Stimulated activated naive B cell treated with anti-CD40 and anti-IgM and Interleukin-4, amounts not matched to agents 10 μg/mL and 1 μg/mL and 100 μg/mL, for 72 hours (primary cell): ENCODE results near the gene ARID3B.
"Not testable (repeated sequence)": the region's sequence is repeated elsewhere in the genome, so short reads cannot be mapped to it uniquely, and the experiment has no call there.

Source experiments
- ATAC-seq, 2 donors: fragments of 150-1000 bp; cut with Tn5 transposase; replicated peaks; 2 replicates each; pipeline ENCODE4 v1.10.0; 2021; ENCODE audit warnings: moderate library complexity in 1 of 2
- DNase-seq: peaks from one replicate; pipeline ENCODE4 v3.0.0; 2021
- H3K27ac Mint-ChIP-seq: one replicate; pipeline ENCODE4 v1.8.0; 2022; ENCODE audit warnings: mild to moderate bottlenecking, mixed read lengths
- H3K27me3 Mint-ChIP-seq, 2 donors: one replicate each; pipeline ENCODE4 v1.8.0; 2022; ENCODE audit warnings: mixed read lengths in 2 of 2
- H3K36me3 Mint-ChIP-seq, 2 donors: one replicate each; pipeline ENCODE4 v1.8.0; 2022; ENCODE audit warnings: mixed read lengths in 2 of 2, mild to moderate bottlenecking in 1 of 2
- H3K4me1 Mint-ChIP-seq, 2 donors: one replicate each; pipeline ENCODE4 v1.8.0; 2022; ENCODE audit warnings: mixed read lengths in 2 of 2, mild to moderate bottlenecking in 1 of 2
- H3K4me3 Mint-ChIP-seq, 2 donors: one replicate each; pipeline ENCODE4 v1.8.0; 2022; ENCODE audit warnings: mild to moderate bottlenecking in 2 of 2, mixed read lengths in 2 of 2, moderate library complexity in 1 of 2
- H3K9me3 Mint-ChIP-seq, 2 donors: one replicate each; pipeline ENCODE4 v1.8.0; 2022; ENCODE audit warnings: mixed read lengths in 2 of 2, mild to moderate bottlenecking in 1 of 2

ARID3B gene

DNA sequence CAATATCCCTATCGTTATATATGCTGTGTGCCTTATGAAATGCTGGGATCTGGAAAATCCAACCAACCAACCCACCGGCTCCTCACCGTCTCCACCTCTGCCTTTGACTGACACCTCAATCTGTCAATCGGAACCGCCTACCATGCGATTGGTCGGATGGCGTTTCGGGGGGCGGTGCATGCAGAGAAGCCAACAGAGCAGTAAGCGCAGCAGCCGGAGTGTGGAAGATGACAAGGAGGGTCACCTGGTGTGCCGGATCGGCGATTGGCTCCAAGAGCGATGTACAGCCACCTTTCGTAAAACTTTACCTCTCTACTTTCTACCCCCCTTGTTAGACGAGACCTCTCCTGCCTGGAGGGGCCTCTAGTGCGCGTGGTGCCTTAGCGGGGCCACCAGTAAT, 80.9 kb downstream of the ARID3B start:
- no peaks in the 10 kb centered on the region for H3K9me3 Mint-ChIP-seq
- ATAC-seq (no peak), DNase-seq (no peak)
- H3K36me3 Mint-ChIP-seq, result peaks cover 33 to 74% of the 10 kb centered on the region in 2 donors
- peak overlapping the region; percentile 31 for H3K27ac Mint-ChIP-seq
- H3K4me1 Mint-ChIP-seq, result peaks cover 55 to 83% of the 10 kb centered on the region in 2 donors
- H3K27me3 Mint-ChIP-seq, result no peaks in the 10 kb centered on the region
- no peak overlapping the region for H3K4me3 Mint-ChIP-seq

DNA sequence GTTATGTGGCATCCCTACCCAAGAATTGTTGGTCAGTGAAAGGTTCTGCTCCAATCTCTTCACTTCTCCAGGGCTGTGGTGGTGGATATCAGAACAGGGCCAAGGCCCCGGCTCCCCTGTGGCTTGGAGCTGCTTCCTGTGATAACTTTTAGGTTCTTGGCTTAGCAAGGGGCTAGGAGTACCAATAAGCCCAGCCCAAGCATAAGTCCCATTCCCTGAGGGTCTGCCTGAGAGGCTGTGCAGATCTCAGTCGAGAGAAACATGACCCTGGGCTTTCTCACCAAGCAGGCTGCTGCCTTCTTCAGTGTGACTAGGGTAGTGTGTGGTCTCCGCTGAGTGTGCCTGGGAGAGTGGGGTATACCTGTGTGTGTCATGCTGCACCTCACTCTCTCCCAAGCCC, 81.7 kb downstream of the ARID3B start:
- H3K27me3 Mint-ChIP-seq, result no peaks in the 10 kb centered on the region
- no peak for DNase-seq
- no peak for ATAC-seq
- no peak overlapping the region for H3K27ac Mint-ChIP-seq
- peaks cover 57 to 83% of the 10 kb centered on the region in 2 donors for H3K4me1 Mint-ChIP-seq
- H3K4me3 Mint-ChIP-seq, result no peak overlapping the region
- peaks cover 40 to 78% of the 10 kb centered on the region in 2 donors for H3K36me3 Mint-ChIP-seq
- no peaks in the 10 kb centered on the region for H3K9me3 Mint-ChIP-seq

DNA sequence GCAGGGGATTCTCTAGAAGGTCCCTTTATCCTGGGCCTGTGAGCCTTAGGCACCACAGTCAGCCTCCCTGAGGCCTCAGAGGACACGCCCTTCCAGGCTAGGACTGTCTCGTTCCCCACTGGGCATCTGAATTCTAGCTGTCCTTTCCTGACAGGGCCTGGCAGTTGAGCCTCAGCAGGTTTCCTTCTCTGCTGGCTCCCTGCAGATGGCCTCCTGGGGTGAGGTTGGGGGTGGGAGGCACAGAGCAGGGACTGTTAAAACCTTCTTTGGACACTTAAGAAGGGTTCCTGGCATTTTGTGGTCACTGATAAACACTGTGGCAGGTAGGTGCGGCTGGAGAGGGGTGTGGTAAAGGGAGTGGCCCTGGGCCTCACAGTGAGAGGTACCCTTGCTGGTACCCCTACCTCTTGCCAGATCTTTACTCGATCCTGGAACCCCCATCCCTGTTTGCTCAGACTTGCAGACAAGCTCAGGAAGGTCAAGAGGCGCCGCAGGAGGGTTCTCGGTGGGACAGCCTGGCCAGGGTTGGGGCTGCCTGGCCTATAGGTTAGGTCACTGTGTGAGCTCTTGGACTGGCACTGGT, 83.1 kb downstream of the ARID3B start:
- H3K9me3 Mint-ChIP-seq, result no peaks in the 10 kb centered on the region
- H3K4me3 Mint-ChIP-seq, result no peak overlapping the region
- DNase-seq (no peak), ATAC-seq (no peak)
- peaks cover 51 to 88% of the 10 kb centered on the region in 2 donors for H3K36me3 Mint-ChIP-seq
- H3K27ac Mint-ChIP-seq, result peak overlapping the region; percentile 92
- H3K27me3 Mint-ChIP-seq, result no peaks in the 10 kb centered on the region
- H3K4me1 Mint-ChIP-seq, result peaks cover 64 to 83% of the 10 kb centered on the region in 2 donors

- H3K4me1 Mint-ChIP-seq, result peaks cover 64 to 83% of the 10 kb centered on the region in 2 donors
- H3K27me3 Mint-ChIP-seq, result no peaks in the 10 kb centered on the region
- H3K27ac Mint-ChIP-seq, result peak overlapping the region; percentile 92
- no peak for ATAC-seq
- no peak for DNase-seq
- no peaks in the 10 kb centered on the region for H3K9me3 Mint-ChIP-seq
- no peak overlapping the region for H3K4me3 Mint-ChIP-seq
- peaks cover 48 to 88% of the 10 kb centered on the region in 2 donors for H3K36me3 Mint-ChIP-seq
Measured at GRCh38 chr15:74625693-74626092, 84.7 kb downstream of the ARID3B start.

GRCh38 chr15:74626336-74626735, 85.3 kb downstream of the ARID3B start:
- peak overlapping the region; percentile 95 for H3K27ac Mint-ChIP-seq
- H3K36me3 Mint-ChIP-seq, result peaks cover 42 to 82% of the 10 kb centered on the region in 2 donors
- no peak for ATAC-seq
- peaks cover 64 to 83% of the 10 kb centered on the region in 2 donors for H3K4me1 Mint-ChIP-seq
- DNase-seq, result no peak
- H3K9me3 Mint-ChIP-seq, result no peaks in the 10 kb centered on the region
- H3K27me3 Mint-ChIP-seq, result no peaks in the 10 kb centered on the region
- no peak overlapping the region for H3K4me3 Mint-ChIP-seq

DNA sequence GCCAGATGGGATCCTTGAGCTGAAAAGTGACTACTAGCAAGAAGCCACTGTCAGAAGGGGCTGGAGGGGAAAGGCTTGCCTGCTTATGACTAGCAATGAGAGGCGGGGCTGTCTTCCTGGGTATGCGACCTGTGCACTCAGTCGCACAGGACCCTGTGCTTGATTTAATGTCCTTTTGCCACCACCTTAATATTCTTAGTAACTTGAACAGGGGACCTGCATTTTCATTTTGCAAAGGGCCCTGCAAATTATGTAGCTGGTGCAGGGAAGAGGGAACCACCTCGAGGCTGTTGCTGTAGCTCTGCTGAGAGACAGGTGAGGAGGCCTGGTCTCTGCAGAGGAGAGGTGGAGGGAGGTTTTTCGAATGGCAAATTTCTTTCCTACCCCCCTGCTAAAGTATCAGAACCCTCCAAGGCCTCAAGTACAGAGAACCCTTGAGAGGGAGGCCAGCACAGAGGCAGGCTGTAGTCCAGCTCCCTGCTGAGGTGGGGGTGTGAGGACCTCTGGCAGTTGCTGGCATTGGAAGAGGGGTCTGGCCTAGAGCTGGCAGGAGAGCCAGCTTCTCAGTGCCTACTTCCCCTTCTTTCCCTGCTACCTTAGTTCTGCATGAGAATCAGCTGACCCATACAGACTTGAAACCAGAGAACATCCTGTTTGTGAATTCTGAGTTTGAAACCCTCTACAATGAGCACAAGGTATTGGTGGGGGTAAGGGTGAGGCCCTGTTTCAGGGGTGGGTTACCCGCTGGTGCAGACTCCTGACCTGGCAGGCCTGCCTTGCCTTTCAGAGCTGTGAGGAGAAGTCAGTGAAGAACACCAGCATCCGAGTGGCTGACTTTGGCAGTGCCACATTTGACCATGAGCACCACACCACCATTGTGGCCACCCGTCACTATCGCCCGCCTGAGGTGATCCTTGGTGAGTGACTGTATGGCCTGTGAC, 86.0 kb downstream of the ARID3B start:
- H3K27ac Mint-ChIP-seq, result peak overlapping the region; percentile 95
- ATAC-seq, result peak; percentile 66 to 75
- H3K4me1 Mint-ChIP-seq, result peaks cover 67 to 83% of the 10 kb centered on the region in 2 donors
- no peak for DNase-seq
- no peaks in the 10 kb centered on the region for H3K9me3 Mint-ChIP-seq
- H3K36me3 Mint-ChIP-seq, result peaks cover 37 to 79% of the 10 kb centered on the region in 2 donors
- H3K4me3 Mint-ChIP-seq, result peak overlapping the region; percentile 61 to 65
- no peaks in the 10 kb centered on the region for H3K27me3 Mint-ChIP-seq

GRCh38 chr15:74627766-74628165, 86.7 kb downstream of the ARID3B start:
- H3K4me1 Mint-ChIP-seq, result peaks cover 66 to 85% of the 10 kb centered on the region in 2 donors
- H3K4me3 Mint-ChIP-seq, result peak overlapping the region; percentile 61 to 65

GRCh38 chr15:74628199-74628598, 87.2 kb downstream of the ARID3B start:
- Mint-ChIP-seq H3K4me1 (peaks cover 66 to 85% of the 10 kb centered on the region in 2 donors), H3K4me3 (peak overlapping the region; percentile 61 to 65), H3K27ac (peak overlapping the region; percentile 88), H3K36me3 (peaks cover 36 to 75% of the 10 kb centered on the region in 2 donors), H3K9me3 (no peaks in the 10 kb centered on the region), H3K27me3 (no peaks in the 10 kb centered on the region)
- DNase-seq, result no peak
- no peak for ATAC-seq

More at GRCh38 chr15:74627766-74628165, 86.7 kb downstream of the ARID3B start:
- Mint-ChIP-seq H3K36me3 (peaks cover 36 to 79% of the 10 kb centered on the region in 2 donors), H3K27me3 (no peaks in the 10 kb centered on the region), H3K27ac (peak overlapping the region; percentile 95), H3K9me3 (no peaks in the 10 kb centered on the region)
- DNase-seq, result no peak
- no peak for ATAC-seq

DNA sequence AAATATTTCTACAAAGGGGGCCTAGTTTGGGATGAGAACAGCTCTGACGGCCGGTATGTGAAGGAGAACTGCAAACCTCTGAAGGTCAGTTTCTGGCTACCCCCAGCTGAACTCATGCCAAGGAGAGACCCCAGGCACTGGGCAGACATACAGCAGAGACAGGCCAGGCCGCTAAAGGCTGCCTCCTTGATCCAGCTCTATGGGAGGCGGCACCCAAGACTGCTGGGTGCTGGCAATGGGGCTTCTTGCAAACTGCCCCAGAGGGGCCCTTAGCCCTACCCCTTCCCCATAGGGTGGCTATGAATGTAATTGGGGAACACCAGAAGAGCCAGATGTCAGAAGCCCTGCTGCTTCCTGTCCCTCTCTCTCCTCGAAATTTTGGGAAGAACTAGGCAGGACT, 87.9 kb downstream of the ARID3B start:
- ATAC-seq (no peak), DNase-seq (no peak)
- Mint-ChIP-seq H3K4me3 (peak overlapping the region; percentile 39 to 65), H3K27ac (peak overlapping the region; percentile 88), H3K36me3 (peaks cover 37 to 70% of the 10 kb centered on the region in 2 donors), H3K9me3 (no peaks in the 10 kb centered on the region), H3K27me3 (no peaks in the 10 kb centered on the region), H3K4me1 (peaks cover 66 to 87% of the 10 kb centered on the region in 2 donors)

DNA sequence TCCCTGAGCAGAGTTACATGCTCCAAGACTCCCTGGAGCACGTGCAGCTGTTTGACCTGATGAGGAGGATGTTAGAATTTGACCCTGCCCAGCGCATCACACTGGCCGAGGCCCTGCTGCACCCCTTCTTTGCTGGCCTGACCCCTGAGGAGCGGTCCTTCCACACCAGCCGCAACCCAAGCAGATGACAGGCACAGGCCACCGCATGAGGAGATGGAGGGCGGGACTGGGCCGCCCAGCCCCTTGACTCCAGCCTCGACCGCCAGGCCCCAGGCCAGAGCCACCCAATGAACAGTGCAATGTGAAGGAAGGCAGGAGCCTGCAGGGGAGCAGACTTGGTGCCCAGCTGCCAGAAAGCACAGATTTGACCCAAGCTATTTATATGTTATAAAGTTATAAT, 88.7 kb downstream of the ARID3B start:
- not testable (repeated sequence) for DNase-seq, H3K9me3 Mint-ChIP-seq, ATAC-seq, H3K27me3 Mint-ChIP-seq
- peak overlapping the region; percentile 51 for H3K27ac Mint-ChIP-seq
- H3K4me3 Mint-ChIP-seq, result peak overlapping the region in 1 of 2 donors; percentile 11
- peaks cover 39 to 70% of the 10 kb centered on the region in 2 donors for H3K36me3 Mint-ChIP-seq
- peaks cover 67 to 82% of the 10 kb centered on the region in 2 donors for H3K4me1 Mint-ChIP-seq

DNA sequence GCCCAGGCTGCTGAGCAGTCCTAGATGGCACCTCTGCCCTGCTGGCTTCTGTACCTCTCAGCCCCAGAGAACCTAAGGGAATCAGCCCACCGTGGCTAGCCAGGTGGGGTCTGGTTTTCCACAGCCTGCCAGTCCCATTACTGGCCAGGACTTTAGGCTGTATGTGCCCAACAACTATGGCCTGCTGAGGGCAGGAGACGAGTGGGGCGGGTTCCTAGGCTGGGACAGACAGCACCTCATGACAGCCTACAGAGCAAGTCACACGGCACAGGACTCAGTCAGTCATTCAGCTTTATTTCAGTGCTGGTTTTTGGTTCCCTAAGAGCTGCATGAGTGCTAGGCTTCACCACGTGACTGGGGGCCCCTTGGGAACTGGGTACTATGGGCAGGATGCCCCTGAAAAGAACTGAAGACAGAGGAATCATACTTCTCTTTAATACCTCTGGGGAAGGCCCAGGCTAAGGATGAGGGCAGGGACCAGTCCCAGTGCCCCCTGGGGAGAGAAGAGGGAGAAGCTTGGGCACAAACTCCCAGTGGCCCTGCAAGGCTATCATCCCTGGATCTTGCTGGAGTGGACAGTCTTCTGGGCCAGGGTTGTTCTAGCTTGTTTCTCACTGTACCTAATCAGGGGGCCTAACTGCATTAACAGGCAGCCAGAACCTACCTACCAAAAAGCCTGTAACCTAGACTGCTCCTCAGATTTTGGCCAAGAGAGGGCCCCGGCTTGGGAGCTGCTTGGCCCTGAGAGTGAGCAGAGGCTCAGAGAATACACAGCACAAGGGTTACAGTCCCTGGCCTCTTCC, 89.5 kb downstream of the ARID3B start:
- H3K4me1 Mint-ChIP-seq, result peaks cover 63 to 74% of the 10 kb centered on the region in 2 donors

GRCh38 chr15:74631087-74631385, 90.0 kb downstream of the ARID3B start:
- peaks cover 37 to 69% of the 10 kb centered on the region in 2 donors for H3K36me3 Mint-ChIP-seq
- ATAC-seq (no peak), DNase-seq (no peak)
- H3K4me1 Mint-ChIP-seq, result peaks cover 57 to 68% of the 10 kb centered on the region in 2 donors
- no peaks in the 10 kb centered on the region for H3K27me3 Mint-ChIP-seq
- H3K27ac Mint-ChIP-seq, result peak overlapping the region; percentile 80
- no peak overlapping the region for H3K4me3 Mint-ChIP-seq
- no peaks in the 10 kb centered on the region for H3K9me3 Mint-ChIP-seq

More for the DNA sequence above, 89.5 kb downstream of the ARID3B start:
- Mint-ChIP-seq H3K9me3 (no peaks in the 10 kb centered on the region), H3K27me3 (no peaks in the 10 kb centered on the region), H3K36me3 (peaks cover 43 to 69% of the 10 kb centered on the region in 2 donors), H3K4me3 (peak overlapping the region; percentile 9 to 31), H3K27ac (peak overlapping the region; percentile 80)
- peak; percentile 84 for ATAC-seq
- peak; percentile 79 for DNase-seq

- no peaks in the 10 kb centered on the region for H3K9me3 Mint-ChIP-seq
- H3K4me3 Mint-ChIP-seq, result no peak overlapping the region
- no peak for DNase-seq
- no peak for ATAC-seq
- no peaks in the 10 kb centered on the region for H3K27me3 Mint-ChIP-seq
- peaks cover 53 to 65% of the 10 kb centered on the region in 2 donors for H3K4me1 Mint-ChIP-seq
- H3K36me3 Mint-ChIP-seq, result peaks cover 37 to 69% of the 10 kb centered on the region in 2 donors
- H3K27ac Mint-ChIP-seq, result no peak overlapping the region
Measured at GRCh38 chr15:74631408-74631807, 90.4 kb downstream of the ARID3B start.
